NT2/D1 (cell line): ENCODE results near the gene ABCC4.

ENCODE experiments used
- YY1 ChIP-seq: IDR thresholded peaks from 2 replicates; pipeline ENCODE4 v1.6.1; 2011; ENCODE audit not compliant: insufficient read length, insufficient read depth
- ZNF274 ChIP-seq: IDR thresholded peaks from 2 replicates; pipeline ENCODE4 v1.6.1; 2011; ENCODE audit warnings: mild to moderate bottlenecking, low read depth, low read length

DNA sequence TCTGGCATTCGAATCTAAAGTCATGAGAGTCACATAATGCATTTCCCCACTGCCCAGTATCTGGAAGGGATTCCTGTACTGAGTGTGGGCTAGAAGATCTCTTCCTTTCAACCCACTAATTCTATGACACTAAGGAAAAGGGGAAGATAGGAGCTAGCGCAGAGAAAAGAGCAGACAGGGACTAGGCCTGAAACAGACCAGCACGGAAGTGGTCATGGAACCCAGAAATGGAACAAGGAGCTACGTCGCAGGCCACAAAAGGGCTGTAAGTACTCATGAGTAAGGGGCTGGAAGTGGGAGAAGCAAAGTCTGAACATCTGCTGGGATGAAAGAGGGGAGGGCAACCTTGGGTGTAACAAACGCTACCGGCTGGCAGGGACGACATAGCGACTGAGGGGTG, 8.6 kb downstream of the ABCC4 start:
- no peak for TF ChIP-seq YY1
- no peak for TF ChIP-seq ZNF274
